SK-N-SH (cell line): ENCODE data around the gene TBCE.

Experiments used
- EZH2phosphoT487 ChIP-seq: fragments of 200-600 bp; sonication (generic); IDR thresholded peaks from 2 replicates; pipeline ENCODE4 v1.6.1; 2017; ENCODE audit warnings: low read depth, mixed run types, mild to moderate bottlenecking, antibody characterized with exemption, moderate library complexity, borderline replicate concordance
- FOXM1 ChIP-seq: IDR thresholded peaks from 2 replicates; pipeline ENCODE4 v1.4.0; 2012; ENCODE audit warnings: low read depth, mild to moderate bottlenecking
- GABPA ChIP-seq: IDR thresholded peaks from 2 replicates; pipeline ENCODE4 v1.4.0; 2012; ENCODE audit warnings: low read depth, mild to moderate bottlenecking
- JUND ChIP-seq: IDR thresholded peaks from 2 replicates; pipeline ENCODE4 v1.4.0; 2012
- NFIC ChIP-seq: IDR thresholded peaks from 2 replicates; pipeline ENCODE4 v1.4.0; 2012; ENCODE audit warnings: borderline replicate concordance
- POLR2AphosphoS5 ChIP-seq: IDR thresholded peaks from 2 replicates; pipeline ENCODE4 v1.6.1; 2012; ENCODE audit warnings: low read depth, low read length
- SMC3 ChIP-seq: IDR thresholded peaks from 2 replicates; pipeline ENCODE4 v1.6.1; 2012; ENCODE audit warnings: low read depth, low read length, improper control_type of control experiment
- TF ChIP-seq, protein P1 (sequence below): fragments of 150-350 bp; IDR thresholded peaks from 2 replicates; pipeline ENCODE4 v1.6.1; 2017; ENCODE audit warnings: antibody characterized with exemption, low read length, low read depth, borderline replicate concordance
- TF ChIP-seq, protein P2 (sequence below): fragments of 200-600 bp; sonication (generic); IDR thresholded peaks from 2 replicates; pipeline ENCODE4 v1.6.1; 2017; ENCODE audit warnings: antibody characterized with exemption, mild to moderate bottlenecking, moderate library complexity
- TF ChIP-seq, protein P3 (sequence below): IDR thresholded peaks from 2 replicates; pipeline ENCODE4 v1.6.1; 2012; ENCODE audit warnings: mild to moderate bottlenecking, low read depth, low read length, moderate library complexity
- TF ChIP-seq, protein P4 (sequence below): IDR thresholded peaks from 2 replicates; pipeline ENCODE4 v1.4.0; 2012; ENCODE audit warnings: low read depth, borderline replicate concordance

DNA sequence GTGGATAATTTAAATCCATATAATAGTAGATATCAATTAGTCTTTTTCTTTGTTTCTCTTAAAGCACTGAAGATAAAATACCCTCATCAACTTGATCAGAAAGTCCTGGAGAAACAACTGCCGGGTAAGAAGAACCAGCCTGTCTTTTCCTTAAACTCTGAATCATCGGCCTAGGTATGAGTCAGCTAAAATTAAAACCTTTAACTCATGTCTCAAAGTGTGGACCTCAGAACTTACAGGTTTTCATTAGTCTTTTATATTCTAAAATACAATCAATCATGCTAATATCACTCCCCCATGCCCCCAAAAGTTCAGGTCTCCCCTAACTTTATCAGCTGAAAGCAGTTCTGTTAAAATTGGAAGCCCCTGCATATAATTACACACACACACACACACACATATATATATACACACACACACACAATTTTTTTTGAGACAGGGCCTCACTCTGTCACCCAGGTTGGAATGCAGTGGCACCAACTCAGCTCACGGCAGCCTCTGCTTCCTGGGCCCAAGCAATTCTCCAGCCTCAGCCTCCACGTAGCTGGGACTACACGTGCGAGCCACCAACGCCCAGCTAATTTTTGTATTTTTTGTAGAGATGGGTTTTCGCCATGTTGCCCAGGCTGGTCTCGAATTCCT is 75.7 kb downstream of the TBCE start:
- TF ChIP-seq, protein P1, sequence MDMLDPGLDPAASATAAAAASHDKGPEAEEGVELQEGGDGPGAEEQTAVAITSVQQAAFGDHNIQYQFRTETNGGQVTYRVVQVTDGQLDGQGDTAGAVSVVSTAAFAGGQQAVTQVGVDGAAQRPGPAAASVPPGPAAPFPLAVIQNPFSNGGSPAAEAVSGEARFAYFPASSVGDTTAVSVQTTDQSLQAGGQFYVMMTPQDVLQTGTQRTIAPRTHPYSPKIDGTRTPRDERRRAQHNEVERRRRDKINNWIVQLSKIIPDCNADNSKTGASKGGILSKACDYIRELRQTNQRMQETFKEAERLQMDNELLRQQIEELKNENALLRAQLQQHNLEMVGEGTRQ, result no peak
- TF ChIP-seq POLR2AphosphoS5 (no peak), SMC3 (no peak), NFIC (no peak), FOXM1 (no peak), GABPA (no peak), JUND (peak; percentile 79), EZH2phosphoT487 (no peak)
- TF ChIP-seq, protein P2, sequence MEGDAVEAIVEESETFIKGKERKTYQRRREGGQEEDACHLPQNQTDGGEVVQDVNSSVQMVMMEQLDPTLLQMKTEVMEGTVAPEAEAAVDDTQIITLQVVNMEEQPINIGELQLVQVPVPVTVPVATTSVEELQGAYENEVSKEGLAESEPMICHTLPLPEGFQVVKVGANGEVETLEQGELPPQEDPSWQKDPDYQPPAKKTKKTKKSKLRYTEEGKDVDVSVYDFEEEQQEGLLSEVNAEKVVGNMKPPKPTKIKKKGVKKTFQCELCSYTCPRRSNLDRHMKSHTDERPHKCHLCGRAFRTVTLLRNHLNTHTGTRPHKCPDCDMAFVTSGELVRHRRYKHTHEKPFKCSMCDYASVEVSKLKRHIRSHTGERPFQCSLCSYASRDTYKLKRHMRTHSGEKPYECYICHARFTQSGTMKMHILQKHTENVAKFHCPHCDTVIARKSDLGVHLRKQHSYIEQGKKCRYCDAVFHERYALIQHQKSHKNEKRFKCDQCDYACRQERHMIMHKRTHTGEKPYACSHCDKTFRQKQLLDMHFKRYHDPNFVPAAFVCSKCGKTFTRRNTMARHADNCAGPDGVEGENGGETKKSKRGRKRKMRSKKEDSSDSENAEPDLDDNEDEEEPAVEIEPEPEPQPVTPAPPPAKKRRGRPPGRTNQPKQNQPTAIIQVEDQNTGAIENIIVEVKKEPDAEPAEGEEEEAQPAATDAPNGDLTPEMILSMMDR, result no peak
- TF ChIP-seq, protein P3, sequence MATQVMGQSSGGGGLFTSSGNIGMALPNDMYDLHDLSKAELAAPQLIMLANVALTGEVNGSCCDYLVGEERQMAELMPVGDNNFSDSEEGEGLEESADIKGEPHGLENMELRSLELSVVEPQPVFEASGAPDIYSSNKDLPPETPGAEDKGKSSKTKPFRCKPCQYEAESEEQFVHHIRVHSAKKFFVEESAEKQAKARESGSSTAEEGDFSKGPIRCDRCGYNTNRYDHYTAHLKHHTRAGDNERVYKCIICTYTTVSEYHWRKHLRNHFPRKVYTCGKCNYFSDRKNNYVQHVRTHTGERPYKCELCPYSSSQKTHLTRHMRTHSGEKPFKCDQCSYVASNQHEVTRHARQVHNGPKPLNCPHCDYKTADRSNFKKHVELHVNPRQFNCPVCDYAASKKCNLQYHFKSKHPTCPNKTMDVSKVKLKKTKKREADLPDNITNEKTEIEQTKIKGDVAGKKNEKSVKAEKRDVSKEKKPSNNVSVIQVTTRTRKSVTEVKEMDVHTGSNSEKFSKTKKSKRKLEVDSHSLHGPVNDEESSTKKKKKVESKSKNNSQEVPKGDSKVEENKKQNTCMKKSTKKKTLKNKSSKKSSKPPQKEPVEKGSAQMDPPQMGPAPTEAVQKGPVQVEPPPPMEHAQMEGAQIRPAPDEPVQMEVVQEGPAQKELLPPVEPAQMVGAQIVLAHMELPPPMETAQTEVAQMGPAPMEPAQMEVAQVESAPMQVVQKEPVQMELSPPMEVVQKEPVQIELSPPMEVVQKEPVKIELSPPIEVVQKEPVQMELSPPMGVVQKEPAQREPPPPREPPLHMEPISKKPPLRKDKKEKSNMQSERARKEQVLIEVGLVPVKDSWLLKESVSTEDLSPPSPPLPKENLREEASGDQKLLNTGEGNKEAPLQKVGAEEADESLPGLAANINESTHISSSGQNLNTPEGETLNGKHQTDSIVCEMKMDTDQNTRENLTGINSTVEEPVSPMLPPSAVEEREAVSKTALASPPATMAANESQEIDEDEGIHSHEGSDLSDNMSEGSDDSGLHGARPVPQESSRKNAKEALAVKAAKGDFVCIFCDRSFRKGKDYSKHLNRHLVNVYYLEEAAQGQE, result no peak
- TF ChIP-seq, protein P4, sequence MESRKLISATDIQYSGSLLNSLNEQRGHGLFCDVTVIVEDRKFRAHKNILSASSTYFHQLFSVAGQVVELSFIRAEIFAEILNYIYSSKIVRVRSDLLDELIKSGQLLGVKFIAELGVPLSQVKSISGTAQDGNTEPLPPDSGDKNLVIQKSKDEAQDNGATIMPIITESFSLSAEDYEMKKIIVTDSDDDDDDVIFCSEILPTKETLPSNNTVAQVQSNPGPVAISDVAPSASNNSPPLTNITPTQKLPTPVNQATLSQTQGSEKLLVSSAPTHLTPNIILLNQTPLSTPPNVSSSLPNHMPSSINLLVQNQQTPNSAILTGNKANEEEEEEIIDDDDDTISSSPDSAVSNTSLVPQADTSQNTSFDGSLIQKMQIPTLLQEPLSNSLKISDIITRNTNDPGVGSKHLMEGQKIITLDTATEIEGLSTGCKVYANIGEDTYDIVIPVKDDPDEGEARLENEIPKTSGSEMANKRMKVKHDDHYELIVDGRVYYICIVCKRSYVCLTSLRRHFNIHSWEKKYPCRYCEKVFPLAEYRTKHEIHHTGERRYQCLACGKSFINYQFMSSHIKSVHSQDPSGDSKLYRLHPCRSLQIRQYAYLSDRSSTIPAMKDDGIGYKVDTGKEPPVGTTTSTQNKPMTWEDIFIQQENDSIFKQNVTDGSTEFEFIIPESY, result no peak
